ENCODE measurements around the gene ARHGEF25.
"Not testable (repeated sequence)": the region's sequence is repeated elsewhere in the genome, so short reads cannot be mapped to it uniquely, and the experiment has no call there.

Gene ARHGEF25

DNA sequence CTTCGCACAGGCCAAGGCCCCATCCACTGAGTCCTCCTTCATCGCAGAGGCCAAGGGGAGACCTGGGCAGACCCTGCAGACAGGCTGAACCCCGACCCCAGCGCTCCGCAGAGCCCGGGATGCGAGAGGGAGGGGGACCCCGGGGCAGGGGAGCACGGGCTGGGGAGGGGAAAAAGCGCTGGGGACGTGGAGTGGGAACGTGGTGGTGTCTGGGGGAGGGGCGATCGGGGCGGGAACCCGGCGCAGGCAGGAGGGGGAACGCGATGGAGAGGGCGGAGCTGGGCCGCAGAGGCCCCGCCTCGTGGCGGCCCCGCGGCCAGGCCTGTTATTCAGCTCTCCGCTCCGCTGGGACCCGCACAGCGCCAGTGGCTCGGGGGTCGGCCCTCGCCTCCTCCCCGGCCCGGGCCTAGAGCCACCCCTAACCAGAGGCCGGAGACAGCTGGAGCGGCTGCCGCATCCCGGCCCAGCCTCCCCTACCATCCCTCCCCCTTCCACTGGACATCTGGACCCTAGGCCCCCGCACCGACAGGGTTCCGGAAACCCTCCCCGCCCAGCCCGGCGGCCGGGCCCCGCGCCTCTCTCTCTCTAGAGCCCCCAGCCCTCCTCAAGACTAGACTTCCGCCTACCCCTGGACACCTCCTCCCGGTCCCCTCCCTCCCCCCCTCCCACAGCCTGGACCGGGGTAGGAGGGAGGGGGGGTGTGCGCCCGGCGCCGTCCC is at the start of gene ARHGEF25:
ARHGEF25 (plus strand) TSS at position 328 of the 719 bp plus-strand sequence. CDS start 460 bp downstream, outside the sequence.
- DNase-seq (ENCODE audit: low read depth) = peak; percentile 27

GRCh38 chr12:57563358-57563757 is 47.9 kb upstream of the ARHGEF25 start:
- no peak for DNase-seq (ENCODE audit: low read depth)

GRCh38 chr12:57564178-57564740 is 47.0 kb upstream of the ARHGEF25 start:
- DNase-seq (ENCODE audit: low read depth) = no peak

- no peak for DNase-seq (ENCODE audit: low read depth)
These were observed 42.4 kb upstream of the ARHGEF25 start for GRCh38 chr12:57568838-57569237.

DNA sequence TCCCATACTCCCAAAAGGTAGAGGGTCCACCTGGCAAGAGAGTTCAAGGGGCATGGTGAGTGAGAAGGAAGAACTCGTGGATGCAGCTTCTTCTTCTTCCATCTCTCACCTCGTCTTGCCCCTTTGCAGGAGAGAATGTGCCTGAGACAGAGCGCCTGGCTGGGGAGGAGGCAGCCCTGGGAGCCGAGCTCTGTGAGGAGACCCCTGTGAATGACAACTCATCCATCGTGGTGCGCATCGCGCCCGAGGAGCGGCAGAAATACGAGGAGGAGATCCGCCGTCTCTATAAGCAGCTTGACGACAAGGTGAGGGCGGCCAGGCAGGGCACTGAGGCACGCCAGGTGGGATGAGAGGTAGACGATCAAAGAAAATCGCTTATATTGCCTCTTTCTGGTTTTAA is 41.4 kb upstream of the ARHGEF25 start:
- DNase-seq (ENCODE audit: low read depth) = no peak

GRCh38 chr12:57570438-57570837 is 40.8 kb upstream of the ARHGEF25 start:
- not testable (repeated sequence) for DNase-seq (ENCODE audit: low read depth)

DNA sequence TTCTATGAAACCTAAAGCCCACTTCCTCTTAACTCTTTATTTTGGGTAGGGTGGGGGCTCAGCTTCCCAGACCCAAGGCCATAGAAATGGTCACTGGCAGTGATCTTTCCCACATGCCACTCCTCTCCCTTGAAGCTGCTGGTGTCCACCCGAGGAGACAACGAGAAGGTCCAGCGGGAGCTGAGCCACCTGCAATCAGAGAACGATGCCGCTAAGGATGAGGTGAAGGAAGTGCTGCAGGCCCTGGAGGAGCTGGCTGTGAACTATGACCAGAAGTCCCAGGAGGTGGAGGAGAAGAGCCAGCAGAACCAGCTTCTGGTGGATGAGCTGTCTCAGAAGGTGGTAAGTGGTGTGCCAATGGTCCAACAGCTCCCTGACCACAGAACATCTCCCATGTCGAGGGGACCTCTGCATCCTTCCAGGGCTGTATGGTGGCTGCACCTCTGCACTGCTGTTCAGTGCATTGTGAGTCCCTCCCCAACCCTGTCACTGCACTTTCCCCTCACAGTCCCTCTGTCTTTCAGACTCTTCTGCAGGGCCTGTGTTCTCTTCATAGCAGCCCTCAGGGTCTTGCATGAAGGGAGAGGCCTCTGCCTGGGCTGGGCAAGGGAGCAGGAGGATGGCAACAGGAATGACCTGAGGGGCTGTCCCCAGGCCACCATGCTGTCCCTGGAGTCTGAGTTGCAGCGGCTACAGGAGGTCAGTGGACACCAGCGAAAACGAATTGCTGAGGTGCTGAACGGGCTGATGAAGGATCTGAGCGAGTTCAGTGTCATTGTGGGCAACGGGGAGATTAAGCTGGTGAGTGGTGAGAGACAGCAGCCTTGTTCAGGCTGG is 39.1 kb upstream of the ARHGEF25 start:
- no peak for DNase-seq (ENCODE audit: low read depth)

DNA sequence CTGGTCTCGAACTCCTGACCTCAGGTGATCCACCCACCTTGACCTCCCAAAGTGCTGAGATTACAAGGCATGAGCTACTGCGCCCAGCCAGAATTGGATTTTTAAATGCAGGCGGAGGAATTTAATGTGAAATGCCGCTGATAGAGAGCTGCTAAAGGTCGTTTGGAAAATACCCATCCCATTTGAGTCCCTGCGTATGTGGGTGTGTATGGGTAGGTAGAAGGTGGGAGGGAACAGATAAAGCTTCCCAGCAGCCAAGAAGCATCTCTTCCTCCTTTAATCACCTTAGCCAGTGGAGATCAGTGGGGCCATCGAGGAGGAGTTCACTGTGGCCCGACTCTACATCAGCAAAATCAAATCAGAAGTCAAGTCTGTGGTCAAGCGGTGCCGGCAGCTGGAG is 36.4 kb upstream of the ARHGEF25 start:
- no peak for DNase-seq (ENCODE audit: low read depth)

GRCh38 chr12:57575771-57576612 is 35.2 kb upstream of the ARHGEF25 start:
- no peak for DNase-seq (ENCODE audit: low read depth)

DNA sequence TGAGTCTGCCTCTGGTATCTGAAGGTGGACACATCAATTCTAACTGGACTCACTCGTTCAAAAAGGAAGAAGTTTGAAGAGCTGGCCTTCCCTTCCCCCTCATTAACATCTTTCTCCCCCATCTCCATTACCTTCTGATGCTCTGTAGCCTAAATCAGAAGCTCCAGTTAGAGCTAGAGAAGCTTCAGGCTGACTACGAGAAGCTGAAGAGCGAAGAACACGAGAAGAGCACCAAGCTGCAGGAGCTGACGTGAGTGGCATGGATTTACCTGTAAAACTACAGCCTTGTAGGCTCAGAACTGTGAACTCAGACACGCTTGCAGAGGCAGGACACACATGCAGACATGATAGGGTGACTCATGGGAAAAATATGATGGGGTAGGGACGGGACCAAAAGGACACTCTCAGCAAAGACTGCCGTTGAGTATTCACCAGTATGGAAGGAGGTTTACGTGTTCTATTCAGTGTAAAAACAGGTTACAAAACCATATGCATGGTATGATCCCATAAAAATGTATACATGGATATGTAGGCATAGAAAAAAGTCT is 34.5 kb upstream of the ARHGEF25 start:
- DNase-seq (ENCODE audit: low read depth) = no peak

DNA sequence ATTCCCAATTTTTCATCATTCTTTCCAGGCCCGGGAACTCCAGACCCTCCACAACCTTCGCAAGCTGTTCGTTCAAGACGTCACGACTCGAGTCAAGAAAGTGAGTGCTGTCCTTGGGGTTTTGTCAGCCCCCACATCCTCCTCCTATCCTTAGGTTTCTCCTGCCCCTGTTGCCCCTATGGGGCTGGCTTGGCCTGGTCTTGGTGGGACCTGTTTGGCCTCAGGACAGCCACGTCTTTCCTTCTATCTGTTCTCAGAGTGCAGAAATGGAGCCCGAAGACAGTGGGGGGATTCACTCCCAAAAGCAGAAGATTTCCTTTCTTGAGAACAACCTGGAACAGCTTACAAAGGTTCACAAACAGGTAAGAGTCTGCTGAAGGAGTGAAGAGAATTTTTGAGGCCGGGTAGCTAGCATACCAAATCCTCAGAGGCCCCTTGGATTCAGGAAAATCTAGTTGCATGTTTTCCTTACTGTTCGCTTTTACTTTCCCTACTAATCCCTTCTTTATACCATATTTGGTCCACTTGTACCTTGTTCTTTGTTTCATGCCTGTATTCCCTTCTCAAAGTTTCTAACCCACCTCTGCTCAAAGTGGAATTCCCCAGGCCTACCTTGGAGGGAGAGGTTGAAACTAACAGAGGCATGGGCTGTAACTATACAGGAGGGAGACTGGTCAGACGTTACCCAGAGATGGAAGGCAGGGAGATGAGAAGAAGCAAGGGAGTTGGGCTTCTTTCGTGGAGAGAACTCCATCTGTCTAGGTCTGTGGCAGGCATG is 33.1 kb upstream of the ARHGEF25 start:
- no peak for DNase-seq (ENCODE audit: low read depth)

- no peak for DNase-seq (ENCODE audit: low read depth)
These were observed 32.2 kb upstream of the ARHGEF25 start for GRCh38 chr12:57579011-57579410.

- DNase-seq (ENCODE audit: low read depth) = no peak
These were observed 31.4 kb upstream of the ARHGEF25 start for GRCh38 chr12:57579677-57580465.

GRCh38 chr12:57580466-57580795 is 30.8 kb upstream of the ARHGEF25 start:
- no peak for DNase-seq (ENCODE audit: low read depth)

- no peak for DNase-seq (ENCODE audit: low read depth)
These were observed 29.4 kb upstream of the ARHGEF25 start for GRCh38 chr12:57581802-57582201.

- DNase-seq (ENCODE audit: low read depth) = no peak
These were observed 28.8 kb upstream of the ARHGEF25 start for GRCh38 chr12:57582440-57582839.

GRCh38 chr12:57583008-57583831 is 28.0 kb upstream of the ARHGEF25 start:
- peak; percentile 30 for DNase-seq (ENCODE audit: low read depth)

DNA sequence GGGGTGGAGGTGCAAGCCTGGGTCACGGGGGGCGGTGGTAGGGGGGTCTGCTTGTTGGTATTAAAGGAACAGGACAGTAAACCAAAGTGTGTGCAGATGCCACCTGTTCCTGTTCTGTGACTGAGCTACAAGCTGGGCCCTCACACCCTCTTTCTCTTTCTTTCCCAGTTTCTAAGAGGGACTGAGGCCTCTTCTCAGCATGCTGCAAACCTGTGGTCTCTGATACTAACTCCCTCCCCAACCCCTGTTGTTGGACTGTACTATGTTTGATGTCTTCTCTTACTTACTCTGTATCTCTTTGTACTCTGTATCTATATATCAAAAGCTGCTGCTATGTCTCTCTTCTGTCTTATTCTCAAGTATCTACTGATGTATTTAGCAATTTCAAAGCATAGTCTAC is 27.2 kb upstream of the ARHGEF25 start:
- DNase-seq (ENCODE audit: low read depth) = no peak

- DNase-seq (ENCODE audit: low read depth) = no peak
These were observed 26.5 kb upstream of the ARHGEF25 start for GRCh38 chr12:57584690-57585089.
